GM19193 (cell line): ENCODE data around the gene PAK3.

Source experiments
- POLR2A ChIP-seq: IDR thresholded peaks from 4 replicates; pipeline ENCODE4 v1.6.1; 2011; ENCODE audit not compliant: insufficient read depth, insufficient read length; ENCODE audit errors: extremely low read depth

The PAK3 gene

GRCh38 chrX:111170017-111170416 lies 74.0 kb downstream of the PAK3 start:
- no peak for TF ChIP-seq POLR2A

GRCh38 chrX:111180750-111181240 lies 84.8 kb downstream of the PAK3 start:
- TF ChIP-seq POLR2A: no peak

GRCh38 chrX:111181951-111182350 lies 86.0 kb downstream of the PAK3 start:
- TF ChIP-seq POLR2A: no peak

DNA sequence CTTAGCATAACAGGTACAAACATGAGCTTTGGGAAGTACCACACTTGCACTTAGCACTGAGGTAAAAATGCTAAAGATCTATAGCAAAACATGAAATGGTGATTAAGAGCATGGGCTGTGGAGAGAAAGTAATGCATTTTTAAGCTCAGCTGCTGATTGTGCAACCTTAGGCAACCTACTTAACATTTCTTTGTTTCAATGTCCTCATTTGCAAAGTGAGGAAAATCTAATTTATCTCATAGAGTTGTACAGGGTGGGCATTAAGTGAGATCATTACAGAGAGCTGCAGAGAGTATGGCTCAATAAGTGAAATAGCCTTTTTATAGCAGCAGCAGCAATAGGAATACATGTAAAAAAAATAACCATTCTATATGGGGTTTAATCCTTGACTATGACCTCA lies 87.0 kb downstream of the PAK3 start:
- no peak for TF ChIP-seq POLR2A

GRCh38 chrX:111191598-111191997 lies 95.6 kb downstream of the PAK3 start:
- TF ChIP-seq POLR2A: no peak

DNA sequence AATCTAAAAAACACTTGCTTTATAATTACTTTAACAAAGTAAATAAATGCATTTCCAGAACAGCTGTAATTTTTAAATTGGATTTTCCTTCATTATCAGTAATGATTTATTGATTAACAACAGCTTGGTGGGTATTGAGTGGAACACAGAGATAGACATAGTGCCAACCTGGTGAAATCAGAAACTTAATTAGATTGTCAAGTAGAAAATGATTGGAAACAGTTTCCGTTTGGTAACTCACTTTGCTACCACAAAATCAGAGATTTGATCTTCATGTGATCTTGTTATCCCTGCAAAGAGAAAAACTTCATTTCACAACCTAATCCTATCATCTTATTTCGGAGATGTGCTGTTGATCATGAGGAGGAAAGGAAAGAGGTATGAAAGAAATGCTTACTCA lies 103.5 kb downstream of the PAK3 start:
- no peak for TF ChIP-seq POLR2A

DNA sequence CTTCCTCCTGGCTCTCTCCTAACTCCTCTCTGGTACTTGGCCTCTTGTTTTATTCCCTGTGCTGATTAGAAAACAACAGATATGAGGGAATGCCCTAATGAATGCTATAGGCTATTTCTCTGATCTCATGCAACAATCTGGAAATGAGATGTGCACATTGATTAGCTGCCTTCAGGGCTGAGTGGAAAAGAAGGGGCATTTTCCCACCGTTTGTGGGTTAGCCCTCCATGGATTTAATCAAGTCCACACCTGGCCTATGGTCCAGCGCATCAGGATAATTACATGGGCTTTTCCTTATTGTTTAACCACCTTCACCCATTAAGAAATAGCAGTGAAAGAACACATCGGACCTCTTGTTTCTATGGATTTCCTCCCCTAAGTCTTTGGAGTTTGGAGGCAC lies 104.3 kb downstream of the PAK3 start:
- no peak for TF ChIP-seq POLR2A

GRCh38 chrX:111207851-111208250 lies 111.9 kb downstream of the PAK3 start:
- no peak for TF ChIP-seq POLR2A

GRCh38 chrX:111216293-111216801 lies 120.4 kb downstream of the PAK3 start:
- no peak for TF ChIP-seq POLR2A

DNA sequence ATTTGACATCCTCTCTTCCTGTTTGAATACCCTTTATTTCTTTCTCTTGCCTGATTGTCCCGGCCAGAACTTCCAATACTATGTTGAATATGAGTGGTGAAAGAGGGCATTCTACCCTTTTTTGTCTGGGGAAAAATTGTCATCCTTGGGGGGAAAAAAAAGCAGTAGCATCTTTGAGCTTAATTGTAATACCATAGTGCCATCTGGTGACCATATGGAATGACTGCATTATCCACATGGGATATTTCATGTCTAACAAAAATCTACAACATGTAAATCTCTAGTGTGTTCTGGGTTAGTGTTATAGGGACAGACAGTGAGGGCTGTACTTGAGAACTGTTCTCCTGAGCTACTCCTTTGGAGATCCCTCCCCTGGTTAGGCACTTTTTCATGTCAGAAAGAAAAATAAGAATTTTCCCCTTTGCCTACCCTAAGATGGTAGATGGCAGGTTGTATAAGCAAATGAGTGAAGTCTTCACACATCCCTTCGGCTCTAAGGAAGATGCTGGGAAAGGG lies 148.3 kb downstream of the PAK3 start:
- TF ChIP-seq POLR2A: no peak

GRCh38 chrX:111254896-111255693 lies 159.1 kb downstream of the PAK3 start:
- no peak for TF ChIP-seq POLR2A

DNA sequence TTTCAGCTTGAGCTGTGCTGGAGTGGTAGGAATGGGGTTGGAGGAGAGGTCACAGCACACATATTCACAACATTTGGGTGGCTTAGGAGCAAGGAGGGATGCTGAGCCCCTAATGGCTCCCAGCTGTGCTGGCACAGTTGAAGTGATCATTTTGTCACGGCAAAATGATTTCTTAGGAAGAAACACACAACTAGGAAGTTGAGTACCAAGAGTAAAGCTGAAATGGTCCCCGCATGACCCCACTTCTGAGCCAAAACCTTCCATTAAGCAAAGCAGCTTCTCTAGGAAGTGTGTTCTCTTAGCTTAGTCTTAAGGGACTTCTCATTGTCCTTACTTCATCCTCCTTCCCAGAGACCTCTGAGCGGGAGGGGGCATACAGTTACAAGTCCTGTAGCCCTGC lies 161.7 kb downstream of the PAK3 start:
- no peak for TF ChIP-seq POLR2A

DNA sequence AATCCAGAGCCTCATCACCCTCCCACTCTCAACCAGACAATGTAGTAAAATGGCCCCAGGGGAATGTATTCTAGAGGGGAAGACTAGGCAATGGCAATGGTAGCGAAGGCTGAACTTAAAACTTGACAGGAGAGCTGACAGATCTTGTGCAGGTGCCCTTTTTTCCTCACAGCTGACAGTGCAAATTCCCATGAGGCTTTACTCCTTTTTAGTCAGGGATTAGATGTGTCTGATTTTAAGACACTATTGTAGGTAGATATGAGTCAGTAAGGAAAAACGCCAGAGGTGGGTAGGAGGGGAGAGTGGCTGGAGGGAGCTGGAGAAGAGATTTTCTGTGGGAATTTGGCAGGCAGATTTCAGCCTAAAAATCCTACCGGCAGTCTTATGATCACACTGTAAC lies 163.6 kb downstream of the PAK3 start:
- no peak for TF ChIP-seq POLR2A

GRCh38 chrX:111260451-111260850 lies 164.5 kb downstream of the PAK3 start:
- no peak for TF ChIP-seq POLR2A

DNA sequence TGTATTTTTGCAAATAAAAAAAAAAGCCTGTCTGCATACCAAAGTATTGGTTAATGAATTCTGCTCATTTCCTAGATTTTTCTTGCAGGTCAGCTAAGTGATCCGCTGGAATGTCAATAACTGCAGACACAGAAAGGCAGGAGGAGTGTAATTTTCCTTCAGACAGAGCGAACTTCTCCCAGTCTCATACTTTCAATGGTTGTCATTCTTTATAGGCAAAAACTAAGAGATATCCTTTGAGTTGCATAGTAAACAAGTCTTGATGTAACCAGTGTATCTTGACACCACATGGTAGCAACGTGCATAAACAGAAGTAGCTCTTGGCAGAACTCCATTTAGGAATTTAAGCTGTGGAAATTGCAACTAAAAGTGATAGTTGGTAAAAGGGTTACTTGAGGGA lies 166.1 kb downstream of the PAK3 start:
- TF ChIP-seq POLR2A: no peak

DNA sequence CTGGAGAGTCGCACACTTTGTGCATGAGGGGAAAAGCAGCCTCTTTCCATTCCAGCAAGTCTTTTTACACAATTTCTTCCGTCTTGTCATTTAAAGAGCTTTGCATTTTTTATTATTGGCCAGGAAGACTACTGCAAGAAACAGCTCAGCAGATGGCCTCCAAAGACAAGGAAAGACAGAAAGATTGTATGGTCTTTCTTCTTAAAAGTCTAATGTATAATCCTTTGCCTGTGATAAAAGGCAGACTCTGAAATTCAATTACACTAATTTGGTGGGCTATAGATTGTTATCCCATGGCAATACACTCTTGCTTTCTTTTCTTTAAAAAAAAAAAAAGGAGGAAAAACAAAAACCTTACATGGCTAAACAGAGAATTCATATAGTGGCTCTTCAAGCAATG lies 168.4 kb downstream of the PAK3 start:
- no peak for TF ChIP-seq POLR2A
